ENCODE data around the gene RNF38.

GRCh38 chr9:36306471-36307306, 93.4 kb downstream of the RNF38 start:
- TF ChIP-seq REST (IDR thresholded peaks at IDR 0.05; ENCODE audit: insufficient read depth in 1 of 2, low read depth in 2 of 2, low read length in 2 of 2) (no peak), SIN3A (IDR thresholded peaks at IDR 0.05; ENCODE audit: borderline replicate concordance, insufficient read depth, low read length) (no peak)

All from PFSK-1 (cell line).